ENCODE results near the gene PPBP.

- no peak for TF ChIP-seq POLR2A (IDR thresholded peaks at IDR 0.05)
- TF ChIP-seq CTCF (IDR thresholded peaks at IDR 0.05): no peak
Measured at GRCh38 chr4:74033739-74034138, 45.7 kb upstream of the PPBP start.

Measured in lower leg skin (tissue), 3 donors.